ENCODE results near the gene SAG. TPM values are rescaled to one million over a fixed set of nuclear protein-coding genes. Genes with fewer than 3 reads are reported as not detected.
"Not testable (repeated sequence)": the region's sequence is repeated elsewhere in the genome, so short reads cannot be mapped to it uniquely, and the experiment has no call there.

Gene SAG
- total and polyA plus RNA-seq, 2 donors (not counting 3 experiments of a cell fraction or from before 2014, with no cell fraction given) = not detected

- no peak overlapping the region for H3K4me2 ChIP-seq (ENCODE audit: insufficient read depth, low read length)
- intact Hi-C loops (cut with micrococcal nuclease) = no loop called here
- BruUV-seq (replicated peaks) = no TSS peak
Observed at GRCh38 chr2:233373316-233373715, 65.7 kb downstream of the SAG start.

DNA sequence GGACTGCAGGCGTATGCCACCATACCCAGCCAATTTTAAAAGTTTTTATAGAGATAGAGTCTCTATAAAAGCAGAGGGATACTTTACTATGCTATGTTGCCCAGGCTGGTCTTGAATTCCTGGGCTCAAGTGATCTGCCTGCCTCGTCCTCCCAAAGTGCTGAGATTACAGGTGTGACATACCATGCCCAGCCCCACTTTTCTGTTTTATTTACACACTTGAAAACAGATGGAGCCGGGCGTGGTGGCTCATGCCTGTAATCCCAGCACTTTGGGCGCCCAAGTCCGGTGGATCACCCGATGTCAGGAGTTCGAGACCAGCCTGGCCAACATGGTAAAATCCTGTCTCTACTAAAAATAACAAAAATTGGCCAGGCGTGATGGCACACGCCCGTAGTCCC is 67.2 kb downstream of the SAG start:
- FAIRE-seq; H3K4me2 ChIP-seq (ENCODE audit: insufficient read depth, low read length); H3K4me3 ChIP-seq (replicated peaks in 1 of 3; ENCODE audit: insufficient read depth in 1 of 3, low read depth in 1 of 3, low read length in 3 of 3); H3K9me3 ChIP-seq (replicated peaks; ENCODE audit: control insufficient read depth, insufficient read depth, low read length); intact Hi-C loops (cut with micrococcal nuclease); CTCF ChIA-PET; H3K79me2 ChIP-seq (ENCODE audit: control insufficient read depth, insufficient read depth, low read length); H3K4me1 ChIP-seq (ENCODE audit: control insufficient read depth, extremely low read depth, insufficient read depth, low read length); DNase-seq (ENCODE audit: low read depth, low spot score); H3K36me3 ChIP-seq (ENCODE audit: control insufficient read depth in 2 of 2, extremely low read depth in 1 of 2, insufficient read depth in 2 of 2, low read length in 2 of 2); H3K9ac ChIP-seq (replicated peaks; ENCODE audit: extremely low read depth, insufficient read depth, low read length); POLR2A ChIA-PET; H2AFZ ChIP-seq (ENCODE audit: low read depth, low read length); BruUV-seq (replicated peaks); H3K27me3 ChIP-seq (ENCODE audit: control insufficient read depth in 2 of 2, insufficient read depth in 2 of 2, low read length in 2 of 2); H4K20me1 ChIP-seq (replicated peaks; ENCODE audit: control insufficient read depth, extremely low read depth, insufficient read depth, low read length); H3K9me1 ChIP-seq (replicated peaks; ENCODE audit: control insufficient read depth, extremely low read depth, insufficient read depth, low read length); H3K27ac ChIP-seq (ENCODE audit: insufficient read depth, low read depth, low read length); dilution Hi-C loops (cut with MboI; ENCODE audit: extremely low pct_ligation_motif_present, low sequenced_read_pairs): not testable (repeated sequence)

More at GRCh38 chr2:233373316-233373715, 65.7 kb downstream of the SAG start:
- DNase-seq (ENCODE audit: low read depth, low spot score) = no peak
- dilution Hi-C loops (cut with MboI; ENCODE audit: extremely low pct_ligation_motif_present, low sequenced_read_pairs) = no loop called here
- H3K27ac ChIP-seq (ENCODE audit: insufficient read depth, low read depth, low read length) = no peak overlapping the region
- H3K79me2 ChIP-seq (ENCODE audit: control insufficient read depth, insufficient read depth, low read length) = no peaks in the 10 kb centered on the region
- H3K36me3 ChIP-seq (ENCODE audit: control insufficient read depth in 2 of 2, extremely low read depth in 1 of 2, insufficient read depth in 2 of 2, low read length in 2 of 2) = no peaks in the 10 kb centered on the region
- H3K9me3 ChIP-seq (replicated peaks; ENCODE audit: control insufficient read depth, insufficient read depth, low read length) = no peaks in the 10 kb centered on the region
- H4K20me1 ChIP-seq (replicated peaks; ENCODE audit: control insufficient read depth, extremely low read depth, insufficient read depth, low read length) = no peaks in the 10 kb centered on the region
- no peak overlapping the region for H3K9ac ChIP-seq (replicated peaks; ENCODE audit: extremely low read depth, insufficient read depth, low read length)
- POLR2A ChIA-PET = no interaction called here
- H2AFZ ChIP-seq (ENCODE audit: low read depth, low read length) = no peak overlapping the region
- no peaks in the 10 kb centered on the region for H3K4me1 ChIP-seq (ENCODE audit: control insufficient read depth, extremely low read depth, insufficient read depth, low read length)
- H3K4me3 ChIP-seq (replicated peaks in 1 of 3; ENCODE audit: insufficient read depth in 1 of 3, low read depth in 1 of 3, low read length in 3 of 3) = no peak overlapping the region
- H3K27me3 ChIP-seq (ENCODE audit: control insufficient read depth in 2 of 2, insufficient read depth in 2 of 2, low read length in 2 of 2) = no peaks in the 10 kb centered on the region
- CTCF ChIA-PET = interaction anchor here (0.9 kb wide), 1 partner anchor 14 kb away, joined by 3 read pairs; no protein-coding TSS in a partner anchor
- TF ChIP-seq MYC (IDR thresholded peaks at IDR 0.05; ENCODE audit: low read depth, low read length) (no peak), POLR2AphosphoS5 (IDR thresholded peaks at IDR 0.05; ENCODE audit: insufficient read depth, low read depth, low read length) (no peak), EZH2 (IDR thresholded peaks at IDR 0.05; ENCODE audit: borderline replicate concordance, low read depth, low read length, severe bottlenecking) (no peak)
- TF ChIP-seq, protein P1, sequence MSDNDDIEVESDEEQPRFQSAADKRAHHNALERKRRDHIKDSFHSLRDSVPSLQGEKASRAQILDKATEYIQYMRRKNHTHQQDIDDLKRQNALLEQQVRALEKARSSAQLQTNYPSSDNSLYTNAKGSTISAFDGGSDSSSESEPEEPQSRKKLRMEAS (IDR thresholded peaks at IDR 0.05; ENCODE audit: insufficient read depth, insufficient read length) = no peak
- FAIRE-seq = no peak
- H3K9me1 ChIP-seq (replicated peaks; ENCODE audit: control insufficient read depth, extremely low read depth, insufficient read depth, low read length) = no peaks in the 10 kb centered on the region
